ENCODE data around the gene TMEM38B.

GRCh38 chr9:105662184-105663104 is 31.9 kb upstream of the TMEM38B start, which contains the start of gene TAL2:
- TF ChIP-seq EZH2 (IDR thresholded peaks at IDR 0.05; ENCODE audit: borderline replicate concordance, insufficient read depth, low read length, poor library complexity, severe bottlenecking) (no peak), MXI1 (conservative IDR thresholded peaks at IDR 0.05; ENCODE audit: poor library complexity, severe bottlenecking) (no peak), EP300 (conservative IDR thresholded peaks at IDR 0.05; ENCODE audit: poor library complexity, severe bottlenecking) (no peak)

Data from neural cell (in vitro differentiated cells).